GM18868 (cell line): ENCODE measurements around the gene AOC1.
"Not testable (repeated sequence)": the region's sequence is repeated elsewhere in the genome, so short reads cannot be mapped to it uniquely, and the experiment has no call there.

Experiments
- ATAC-seq: cut with Tn5 transposase; IDR thresholded peaks from one replicate; pipeline ENCODE4 v1.9.1; 2021; ENCODE audit warnings: mild to moderate bottlenecking, moderate library complexity; ENCODE audit not compliant: unreplicated experiment

Gene AOC1, protein sequence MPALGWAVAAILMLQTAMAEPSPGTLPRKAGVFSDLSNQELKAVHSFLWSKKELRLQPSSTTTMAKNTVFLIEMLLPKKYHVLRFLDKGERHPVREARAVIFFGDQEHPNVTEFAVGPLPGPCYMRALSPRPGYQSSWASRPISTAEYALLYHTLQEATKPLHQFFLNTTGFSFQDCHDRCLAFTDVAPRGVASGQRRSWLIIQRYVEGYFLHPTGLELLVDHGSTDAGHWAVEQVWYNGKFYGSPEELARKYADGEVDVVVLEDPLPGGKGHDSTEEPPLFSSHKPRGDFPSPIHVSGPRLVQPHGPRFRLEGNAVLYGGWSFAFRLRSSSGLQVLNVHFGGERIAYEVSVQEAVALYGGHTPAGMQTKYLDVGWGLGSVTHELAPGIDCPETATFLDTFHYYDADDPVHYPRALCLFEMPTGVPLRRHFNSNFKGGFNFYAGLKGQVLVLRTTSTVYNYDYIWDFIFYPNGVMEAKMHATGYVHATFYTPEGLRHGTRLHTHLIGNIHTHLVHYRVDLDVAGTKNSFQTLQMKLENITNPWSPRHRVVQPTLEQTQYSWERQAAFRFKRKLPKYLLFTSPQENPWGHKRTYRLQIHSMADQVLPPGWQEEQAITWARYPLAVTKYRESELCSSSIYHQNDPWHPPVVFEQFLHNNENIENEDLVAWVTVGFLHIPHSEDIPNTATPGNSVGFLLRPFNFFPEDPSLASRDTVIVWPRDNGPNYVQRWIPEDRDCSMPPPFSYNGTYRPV

GRCh38 chr7:150852371-150852905 is at the start of gene AOC1:
AOC1 (plus strand) TSS chr7:150852517; CDS start chr7:150856471, 3,954 bp downstream.
- ATAC-seq, result no peak

GRCh38 chr7:150803161-150803860 is 49.0 kb upstream of the AOC1 start:
- ATAC-seq, result no peak

DNA sequence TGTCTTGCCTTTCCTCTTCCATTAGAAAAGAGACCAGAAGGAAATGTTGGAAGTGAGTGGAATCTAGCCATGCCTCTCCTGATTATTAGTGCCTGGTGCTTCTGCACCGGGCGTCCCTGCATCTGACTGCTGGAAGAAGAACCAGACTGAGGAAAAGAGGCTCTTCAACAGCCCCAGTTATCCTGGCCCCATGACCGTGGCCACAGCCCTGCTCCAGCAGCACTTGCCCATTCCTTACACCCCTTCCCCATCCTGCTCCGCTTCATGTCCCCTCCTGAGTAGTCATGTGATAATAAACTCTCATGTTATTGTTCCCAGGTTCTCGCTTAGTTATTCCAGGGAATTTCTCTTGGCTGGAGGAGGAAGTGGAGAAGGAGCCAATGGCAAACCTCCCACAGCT is 47.5 kb upstream of the AOC1 start:
- ATAC-seq, result no peak

DNA sequence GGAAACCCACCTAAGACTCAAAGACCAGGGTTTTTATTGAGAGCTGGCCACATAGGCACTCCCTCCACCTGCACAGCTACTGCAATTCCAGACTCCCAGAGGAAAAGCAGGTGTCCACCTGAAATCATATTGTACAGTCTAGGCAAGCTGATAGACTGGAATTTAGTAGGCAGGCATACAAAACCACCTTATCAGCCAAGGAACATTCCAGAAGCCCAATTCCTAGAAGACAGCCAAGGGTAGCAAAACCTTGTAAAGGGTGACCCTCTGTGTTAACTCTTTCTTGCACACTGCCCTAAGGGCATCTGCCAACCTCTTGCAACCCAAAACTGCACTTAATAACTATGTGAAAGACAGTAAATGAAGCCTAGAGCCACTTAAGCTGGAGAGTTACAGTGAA is 46.5 kb upstream of the AOC1 start:
- no peak for ATAC-seq

DNA sequence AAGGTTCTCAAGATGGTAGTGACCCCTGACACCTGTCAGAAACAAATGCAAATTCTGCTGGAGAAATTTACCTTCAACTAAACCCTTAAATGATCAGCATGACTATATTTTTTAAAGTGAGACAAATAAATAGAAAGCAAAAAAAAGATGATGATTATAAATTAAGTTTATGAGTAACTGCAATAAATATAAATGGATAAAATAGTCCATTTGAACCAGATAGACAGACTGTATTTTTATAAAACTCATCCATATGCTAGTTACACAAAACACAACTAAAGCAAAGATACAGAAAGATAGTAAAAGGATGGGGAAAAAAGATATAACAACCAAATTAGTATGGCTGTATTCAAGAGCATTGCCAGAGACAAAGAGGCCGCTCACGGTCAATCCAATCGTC is 45.9 kb upstream of the AOC1 start:
- no peak for ATAC-seq

DNA sequence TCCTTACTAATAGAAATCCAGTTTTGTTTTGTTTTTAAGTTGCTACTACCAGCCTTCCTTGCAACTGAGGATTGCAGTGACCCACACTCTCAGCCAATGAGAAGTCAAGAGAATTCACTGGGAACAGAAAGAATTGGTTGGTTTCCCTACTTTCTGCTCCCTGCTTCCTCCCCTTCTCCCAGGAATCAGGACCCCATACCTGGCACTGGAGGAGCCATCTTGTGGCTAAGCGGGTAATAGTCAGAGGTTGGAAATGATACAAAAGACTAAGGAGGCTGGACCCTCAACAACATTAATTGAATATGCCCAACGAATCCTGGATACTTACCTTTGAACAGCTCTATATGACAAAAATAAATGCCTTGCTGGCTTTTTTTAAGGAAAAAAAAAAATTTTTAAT is 45.5 kb upstream of the AOC1 start:
- ATAC-seq, result no peak

GRCh38 chr7:150807616-150808438 is 44.5 kb upstream of the AOC1 start:
- not testable (repeated sequence) for ATAC-seq

GRCh38 chr7:150814328-150815001 is 37.9 kb upstream of the AOC1 start:
- no peak for ATAC-seq

DNA sequence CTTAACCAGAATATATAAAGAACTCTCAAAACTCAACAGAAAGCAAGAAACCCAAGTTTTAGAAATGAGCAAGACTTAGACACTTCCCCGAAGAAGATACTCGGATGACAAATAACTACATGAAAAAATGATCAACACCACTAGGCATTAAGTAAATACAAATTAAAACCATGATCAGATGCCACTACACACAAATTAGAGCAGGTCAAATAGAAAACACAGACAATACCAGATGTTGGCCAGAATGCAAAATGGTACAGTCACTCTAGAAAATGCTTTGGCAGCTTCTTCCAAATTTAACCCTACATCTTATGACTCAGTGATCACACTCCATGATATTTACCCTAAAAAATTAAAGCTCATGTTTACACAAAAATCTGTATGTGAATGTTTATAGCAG is 33.3 kb upstream of the AOC1 start:
- no peak for ATAC-seq

- ATAC-seq, result no peak
Measured at GRCh38 chr7:150820148-150820547, 32.2 kb upstream of the AOC1 start.

- no peak for ATAC-seq
Measured at GRCh38 chr7:150820578-150821198, 31.6 kb upstream of the AOC1 start.

GRCh38 chr7:150823043-150823442 is 29.3 kb upstream of the AOC1 start:
- ATAC-seq, result no peak

DNA sequence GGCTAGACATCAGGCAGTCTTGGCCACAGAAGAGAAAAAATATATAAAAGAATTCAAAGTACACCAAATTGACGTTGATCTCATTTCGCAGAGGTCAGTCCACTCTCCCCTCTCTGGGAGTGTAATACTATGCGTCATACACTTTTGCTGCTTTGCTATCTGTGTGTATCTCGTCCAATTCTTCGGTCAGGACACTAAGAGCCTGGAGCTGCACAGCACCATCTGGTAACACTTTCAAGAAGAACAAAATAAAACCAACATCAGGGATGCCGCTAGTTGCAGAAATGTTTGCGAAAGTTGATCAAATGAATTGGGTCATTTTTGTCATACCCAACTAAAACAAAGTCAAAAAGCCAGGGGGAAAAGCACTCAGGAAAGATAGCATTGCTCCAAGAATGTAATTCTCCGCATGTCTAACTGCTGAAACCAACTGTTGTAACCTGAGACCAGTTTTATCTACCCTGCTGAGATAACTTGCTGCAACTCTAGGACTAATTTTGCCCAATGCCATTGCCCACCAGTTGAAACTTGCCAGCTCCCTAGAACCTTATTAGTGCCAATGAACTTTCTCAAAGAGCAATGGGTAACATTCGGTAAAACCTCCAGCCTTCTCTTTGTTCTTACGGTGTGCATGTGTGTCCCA is 28.7 kb upstream of the AOC1 start:
- ATAC-seq, result no peak

DNA sequence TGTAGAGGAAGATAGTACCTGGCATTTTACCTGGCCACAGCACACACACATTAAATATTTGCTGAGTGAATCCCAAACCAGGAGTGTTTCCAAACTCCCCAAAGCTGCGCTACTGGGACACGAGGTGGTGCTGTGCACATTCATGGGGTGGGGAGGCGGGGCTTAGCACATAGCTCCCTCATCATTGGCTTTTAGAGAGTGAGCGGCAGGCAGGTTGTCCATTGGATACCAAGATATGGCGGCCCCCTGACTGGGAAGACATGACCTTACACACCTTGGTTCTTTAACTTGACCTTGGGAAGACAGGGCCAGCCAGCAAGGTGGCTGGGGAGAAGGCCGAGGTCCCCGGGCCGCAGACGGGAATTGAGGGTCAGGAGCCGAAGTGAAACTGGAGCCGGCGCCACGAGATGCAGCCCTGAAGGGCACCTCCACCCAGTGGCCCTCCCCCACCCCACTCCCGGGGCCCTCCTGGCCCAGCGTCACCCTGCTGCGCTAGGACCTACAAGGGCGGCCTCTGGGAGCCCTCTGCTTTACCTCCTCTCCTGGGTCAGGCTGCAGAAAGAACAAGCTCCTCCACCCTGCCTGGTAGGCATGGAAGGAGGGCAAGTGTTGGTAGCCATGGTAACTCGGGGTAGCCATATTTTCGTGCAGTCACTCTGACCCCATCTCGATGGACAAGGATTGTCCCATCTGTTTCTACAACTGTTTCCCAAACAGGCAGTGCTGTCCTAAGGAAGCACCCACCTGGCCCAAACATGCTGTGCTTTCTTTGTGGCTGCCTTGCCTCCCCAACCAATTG is 27.7 kb upstream of the AOC1 start:
- ATAC-seq, result no peak

- ATAC-seq, result no peak
Measured at GRCh38 chr7:150826061-150826849, 26.1 kb upstream of the AOC1 start.

GRCh38 chr7:150828384-150828783 is 23.9 kb upstream of the AOC1 start:
- no peak for ATAC-seq

- no peak for ATAC-seq
Measured at GRCh38 chr7:150829426-150829825, 22.9 kb upstream of the AOC1 start.
